NB4 (cell line): ENCODE measurements around the gene LGI4.
A peak's percentile ranks its signal among the peaks of the same experiment; 100 is the strongest.

Source experiments
- DNase-seq: peaks from one replicate; pipeline ENCODE4 v3.0.0; 2010; ENCODE audit warnings: low read depth
- H3K4me3 ChIP-seq: one replicate; pipeline ENCODE4 v1.5.1; 2011; ENCODE audit warnings: mild to moderate bottlenecking, low read depth, low read length, moderate library complexity
- MYC ChIP-seq: IDR thresholded peaks from 2 replicates; pipeline ENCODE4 v1.6.1; 2011; ENCODE audit warnings: low read depth, low read length
- POLR2A ChIP-seq: IDR thresholded peaks from 2 replicates; pipeline ENCODE4 v1.6.1; 2011; ENCODE audit warnings: mild to moderate bottlenecking; ENCODE audit not compliant: insufficient read length; ENCODE audit errors: extremely low read depth
- TF ChIP-seq, protein P1 (sequence below): IDR thresholded peaks from one replicate; pipeline ENCODE4 v1.5.1; 2012; ENCODE audit warnings: low read depth, low read length
- TF ChIP-seq, protein P2 (sequence below): IDR thresholded peaks from 2 replicates; pipeline ENCODE4 v1.6.1; 2011; ENCODE audit warnings: low read depth, low read length

The LGI4 gene

DNA sequence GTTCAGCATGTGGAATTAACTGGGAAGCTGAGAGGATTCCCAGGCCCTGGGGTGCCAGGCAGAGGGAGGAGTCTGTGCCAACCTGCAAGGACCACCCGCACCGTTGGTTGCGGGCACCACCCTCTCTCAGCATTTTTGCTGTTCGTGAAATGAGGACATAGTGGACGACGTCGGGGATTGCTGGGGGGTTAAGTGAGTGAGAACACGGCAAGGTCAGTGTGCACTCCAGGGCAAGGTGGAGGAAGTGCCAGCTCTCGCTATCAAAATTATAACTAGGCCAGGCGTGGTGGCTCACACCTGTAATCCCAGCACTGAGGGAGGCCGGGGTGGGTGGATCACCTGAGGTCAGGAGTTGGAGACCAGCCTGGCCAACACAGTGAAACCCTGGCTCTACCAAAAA is 17.1 kb downstream of the LGI4 start:
- DNase-seq, result no peak
- no peak overlapping the region for H3K4me3 ChIP-seq
- TF ChIP-seq, protein P1, sequence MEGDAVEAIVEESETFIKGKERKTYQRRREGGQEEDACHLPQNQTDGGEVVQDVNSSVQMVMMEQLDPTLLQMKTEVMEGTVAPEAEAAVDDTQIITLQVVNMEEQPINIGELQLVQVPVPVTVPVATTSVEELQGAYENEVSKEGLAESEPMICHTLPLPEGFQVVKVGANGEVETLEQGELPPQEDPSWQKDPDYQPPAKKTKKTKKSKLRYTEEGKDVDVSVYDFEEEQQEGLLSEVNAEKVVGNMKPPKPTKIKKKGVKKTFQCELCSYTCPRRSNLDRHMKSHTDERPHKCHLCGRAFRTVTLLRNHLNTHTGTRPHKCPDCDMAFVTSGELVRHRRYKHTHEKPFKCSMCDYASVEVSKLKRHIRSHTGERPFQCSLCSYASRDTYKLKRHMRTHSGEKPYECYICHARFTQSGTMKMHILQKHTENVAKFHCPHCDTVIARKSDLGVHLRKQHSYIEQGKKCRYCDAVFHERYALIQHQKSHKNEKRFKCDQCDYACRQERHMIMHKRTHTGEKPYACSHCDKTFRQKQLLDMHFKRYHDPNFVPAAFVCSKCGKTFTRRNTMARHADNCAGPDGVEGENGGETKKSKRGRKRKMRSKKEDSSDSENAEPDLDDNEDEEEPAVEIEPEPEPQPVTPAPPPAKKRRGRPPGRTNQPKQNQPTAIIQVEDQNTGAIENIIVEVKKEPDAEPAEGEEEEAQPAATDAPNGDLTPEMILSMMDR, result no peak
- TF ChIP-seq POLR2A (no peak), MYC (no peak)
- TF ChIP-seq, protein P2, sequence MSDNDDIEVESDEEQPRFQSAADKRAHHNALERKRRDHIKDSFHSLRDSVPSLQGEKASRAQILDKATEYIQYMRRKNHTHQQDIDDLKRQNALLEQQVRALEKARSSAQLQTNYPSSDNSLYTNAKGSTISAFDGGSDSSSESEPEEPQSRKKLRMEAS, result no peak

DNA sequence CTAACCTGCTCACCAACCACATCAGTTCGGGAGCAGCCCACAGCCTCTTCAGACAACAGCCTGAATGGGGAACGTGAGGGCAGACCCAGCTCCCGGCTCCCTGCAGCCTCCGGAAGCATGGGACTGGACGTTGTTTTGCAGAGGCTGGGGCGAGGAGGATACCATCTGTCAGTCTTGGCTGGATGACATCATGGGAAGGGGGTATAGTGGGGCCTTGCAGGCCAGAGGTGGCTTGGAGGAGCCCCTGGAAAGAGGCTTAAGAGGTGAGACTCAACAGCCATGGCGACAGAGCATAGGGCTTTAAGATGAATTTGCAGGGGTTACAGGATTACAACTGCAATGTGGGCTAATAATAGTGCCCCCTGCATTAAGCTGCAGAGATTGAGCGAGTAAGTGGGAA is 17.7 kb downstream of the LGI4 start:
- H3K4me3 ChIP-seq, result no peak overlapping the region
- TF ChIP-seq, protein P2, result no peak
- TF ChIP-seq, protein P1, result no peak
- TF ChIP-seq MYC, result no peak
- no peak for TF ChIP-seq POLR2A
- DNase-seq, result no peak

DNA sequence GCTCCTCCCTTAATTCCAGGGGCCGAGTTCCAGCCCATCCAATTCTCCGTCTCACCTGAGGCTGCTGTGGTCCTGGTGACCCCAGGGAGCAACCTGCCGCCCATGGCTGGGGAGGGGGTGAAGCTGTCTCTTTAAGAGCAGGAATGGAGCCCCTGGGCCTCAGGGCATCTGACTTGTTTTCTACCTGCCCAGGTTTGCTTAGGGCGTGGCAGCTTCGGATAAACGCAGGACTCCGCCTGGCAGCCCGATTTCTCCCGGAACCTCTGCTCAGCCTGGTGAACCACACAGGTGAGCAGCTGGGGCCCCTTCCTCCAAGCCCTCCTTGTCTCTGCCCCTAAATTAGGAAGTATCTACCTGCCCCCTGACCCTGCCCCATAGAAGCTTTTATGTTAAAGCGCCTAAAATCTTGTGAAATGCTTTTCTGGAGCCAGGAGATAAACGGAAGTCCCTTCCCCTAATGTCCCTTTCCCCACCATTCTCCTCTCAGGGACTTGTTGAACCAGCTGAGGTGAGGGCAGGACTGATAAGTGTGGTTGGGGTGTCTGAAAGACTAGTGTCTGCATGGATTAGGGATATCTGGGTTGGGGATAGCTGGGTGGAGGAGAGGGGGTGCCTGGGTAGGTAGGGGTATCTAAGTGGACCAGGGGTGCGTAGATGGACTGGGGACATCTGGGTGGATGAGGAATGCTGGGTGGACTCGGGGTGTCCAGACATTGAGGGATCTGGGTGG is 18.6 kb downstream of the LGI4 start:
- no peak for DNase-seq
- TF ChIP-seq, protein P2, result no peak
- TF ChIP-seq POLR2A, result no peak
- TF ChIP-seq, protein P1, result no peak
- TF ChIP-seq MYC, result no peak
- H3K4me3 ChIP-seq, result no peak overlapping the region

DNA sequence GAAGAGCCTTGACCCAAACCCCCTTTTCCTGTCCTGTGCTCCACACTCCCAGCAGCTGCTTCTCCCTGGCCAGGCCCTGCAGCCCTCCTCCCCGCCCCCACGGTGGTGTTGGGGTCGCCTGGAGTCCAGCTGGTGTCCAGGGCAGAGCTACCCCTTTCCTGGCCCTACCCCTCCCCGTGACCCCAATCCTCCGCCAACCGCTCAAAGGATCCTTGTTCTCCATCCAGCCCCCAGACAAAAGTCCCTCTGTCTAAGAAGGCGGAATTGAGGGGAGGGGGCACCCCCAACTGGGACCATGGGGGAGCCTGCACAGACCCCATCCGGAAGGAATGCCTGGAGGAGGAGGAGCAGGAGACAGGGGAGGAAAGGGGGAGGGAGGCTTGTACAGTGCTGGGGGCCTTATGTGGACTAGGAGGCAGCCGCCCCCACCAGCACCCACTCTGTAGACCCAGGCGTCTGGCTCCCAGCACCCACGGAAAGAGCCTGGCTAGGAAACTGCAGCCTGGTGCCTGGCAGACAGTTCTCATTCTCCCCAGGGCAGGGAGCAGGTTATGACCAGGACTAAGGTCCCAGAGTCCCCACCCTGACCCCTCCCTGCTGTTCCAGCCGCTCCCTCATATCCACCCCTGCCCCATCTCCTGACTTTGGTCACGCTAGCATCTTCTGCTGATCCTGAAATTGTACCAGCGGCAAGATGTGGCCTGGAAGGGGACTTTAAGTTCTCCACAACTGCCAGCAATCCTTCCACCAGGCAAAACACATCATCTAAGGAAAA is 19.5 kb downstream of the LGI4 start, which contains the start of gene FXYD3:
Gene FXYD3, plus strand, starts transcription at position 647 of the 775 bp plus-strand sequence. CDS start 3,554 bp downstream, outside the sequence.
- H3K4me3 ChIP-seq, result no peak within 1 kb of the TSS
- no peak for DNase-seq
- no peak for TF ChIP-seq POLR2A
- TF ChIP-seq, protein P2, result no peak
- TF ChIP-seq, protein P1, result no peak
- TF ChIP-seq MYC, result no peak

DNA sequence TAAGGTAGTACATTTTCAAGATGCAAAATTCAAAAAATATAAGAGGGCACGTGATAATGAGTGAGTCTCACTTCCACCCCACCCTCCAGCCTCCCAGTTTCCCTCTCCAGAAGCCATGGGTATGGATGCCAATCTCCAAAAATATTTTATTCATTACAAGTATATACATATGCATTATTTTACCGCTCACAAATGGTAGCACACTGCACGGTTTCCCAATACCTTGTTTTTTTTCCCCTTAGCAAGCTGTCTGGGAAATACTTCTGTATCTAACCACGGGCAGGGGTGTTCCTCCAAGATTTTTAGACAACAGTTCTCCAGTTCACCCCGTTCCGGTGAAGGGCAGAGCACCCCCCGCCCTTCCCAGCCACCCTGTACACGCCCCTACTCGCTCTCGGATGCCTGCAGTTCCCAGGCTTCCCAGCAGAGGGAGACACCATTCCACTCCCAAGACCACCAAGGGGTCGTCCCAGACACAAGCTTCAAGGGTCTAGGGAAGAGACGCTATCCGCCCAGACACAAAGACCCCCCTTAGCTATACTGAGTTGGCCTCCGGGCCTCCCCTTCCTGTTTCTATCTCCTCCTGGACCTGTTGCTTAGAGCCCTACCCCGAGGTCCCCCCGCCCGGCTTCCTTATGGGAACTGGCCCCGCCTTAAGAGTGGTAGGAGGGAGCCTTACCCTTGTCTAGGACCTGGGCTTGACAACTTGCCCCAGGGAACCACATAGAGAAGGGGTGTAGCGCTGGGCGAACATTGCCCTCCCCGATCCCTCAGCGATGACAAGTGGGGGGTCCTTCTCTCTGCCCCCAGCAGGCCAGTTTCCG is 20.3 kb downstream of the LGI4 start:
- TF ChIP-seq, protein P1, result peak; percentile 82
- TF ChIP-seq POLR2A, result no peak
- H3K4me3 ChIP-seq, result no peak overlapping the region
- peak; percentile 43 for DNase-seq
